ENCODE measurements around the gene IRAK1. TPM values are rescaled to one million over a fixed set of nuclear protein-coding genes. Genes with fewer than 3 reads are reported as not detected.

IRAK1 gene
- total RNA-seq, 1 donor from 2014 or later = 74.2 TPM

- no peaks in the 10 kb centered on the region for H3K27me3 Mint-ChIP-seq (ENCODE audit: unreplicated experiment)
- peaks cover 3% of the 10 kb centered on the region for H3K4me1 Mint-ChIP-seq (ENCODE audit: unreplicated experiment)
- TF ChIP-seq, protein P1, sequence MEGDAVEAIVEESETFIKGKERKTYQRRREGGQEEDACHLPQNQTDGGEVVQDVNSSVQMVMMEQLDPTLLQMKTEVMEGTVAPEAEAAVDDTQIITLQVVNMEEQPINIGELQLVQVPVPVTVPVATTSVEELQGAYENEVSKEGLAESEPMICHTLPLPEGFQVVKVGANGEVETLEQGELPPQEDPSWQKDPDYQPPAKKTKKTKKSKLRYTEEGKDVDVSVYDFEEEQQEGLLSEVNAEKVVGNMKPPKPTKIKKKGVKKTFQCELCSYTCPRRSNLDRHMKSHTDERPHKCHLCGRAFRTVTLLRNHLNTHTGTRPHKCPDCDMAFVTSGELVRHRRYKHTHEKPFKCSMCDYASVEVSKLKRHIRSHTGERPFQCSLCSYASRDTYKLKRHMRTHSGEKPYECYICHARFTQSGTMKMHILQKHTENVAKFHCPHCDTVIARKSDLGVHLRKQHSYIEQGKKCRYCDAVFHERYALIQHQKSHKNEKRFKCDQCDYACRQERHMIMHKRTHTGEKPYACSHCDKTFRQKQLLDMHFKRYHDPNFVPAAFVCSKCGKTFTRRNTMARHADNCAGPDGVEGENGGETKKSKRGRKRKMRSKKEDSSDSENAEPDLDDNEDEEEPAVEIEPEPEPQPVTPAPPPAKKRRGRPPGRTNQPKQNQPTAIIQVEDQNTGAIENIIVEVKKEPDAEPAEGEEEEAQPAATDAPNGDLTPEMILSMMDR (IDR thresholded peaks at IDR 0.05) = no peak
- no peak for DNase-seq (ENCODE audit: extremely low spot score, unreplicated experiment)
- H3K9me3 Mint-ChIP-seq (ENCODE audit: unreplicated experiment) = no peaks in the 10 kb centered on the region
- peak overlapping the region; percentile 34 for H3K27ac Mint-ChIP-seq (ENCODE audit: unreplicated experiment)
- peaks cover 12% of the 10 kb centered on the region for H3K36me3 Mint-ChIP-seq (ENCODE audit: unreplicated experiment)
- H3K4me3 Mint-ChIP-seq (ENCODE audit: unreplicated experiment) = no peak overlapping the region
Measured at GRCh38 chrX:154029439-154029838, 9.7 kb upstream of the IRAK1 start.

DNA sequence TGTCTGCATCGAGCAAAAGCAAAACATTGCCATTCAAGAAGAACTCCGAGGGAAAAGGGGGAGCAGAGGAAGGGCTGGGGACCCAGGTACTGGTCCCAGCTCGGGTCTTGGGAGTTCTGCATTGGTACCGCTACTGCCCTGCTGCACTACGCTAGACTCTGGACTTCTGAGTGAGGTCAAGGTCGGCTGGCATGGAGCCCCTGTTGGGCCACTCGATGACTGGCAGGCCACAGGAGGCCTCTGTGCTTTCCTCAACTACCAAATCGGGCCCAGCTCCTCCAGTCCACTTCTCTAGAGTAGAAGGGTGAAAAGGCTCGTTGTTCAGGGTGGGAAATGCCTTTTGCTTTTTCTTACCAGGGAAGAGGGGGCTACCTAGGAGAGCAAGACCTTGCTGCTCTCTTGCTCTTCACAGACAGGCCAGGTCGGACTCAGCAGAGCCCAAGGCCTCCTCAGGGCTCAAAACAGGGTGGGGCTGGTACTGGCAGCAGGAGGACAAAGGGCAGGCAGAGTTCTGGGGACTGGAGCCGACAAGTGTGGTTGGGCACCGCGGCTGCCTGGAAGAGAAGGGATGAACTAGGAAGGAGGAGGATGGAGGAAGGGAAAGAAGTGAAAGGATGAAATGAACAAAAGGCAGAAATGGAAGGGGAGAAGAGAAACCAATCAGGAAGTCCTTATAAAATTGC, 8.9 kb upstream of the IRAK1 start:
- H3K27ac Mint-ChIP-seq (ENCODE audit: unreplicated experiment) = peak overlapping the region; percentile 78
- TF ChIP-seq, protein P1 (IDR thresholded peaks at IDR 0.05) = no peak
- no peak for DNase-seq (ENCODE audit: extremely low spot score, unreplicated experiment)

DNA sequence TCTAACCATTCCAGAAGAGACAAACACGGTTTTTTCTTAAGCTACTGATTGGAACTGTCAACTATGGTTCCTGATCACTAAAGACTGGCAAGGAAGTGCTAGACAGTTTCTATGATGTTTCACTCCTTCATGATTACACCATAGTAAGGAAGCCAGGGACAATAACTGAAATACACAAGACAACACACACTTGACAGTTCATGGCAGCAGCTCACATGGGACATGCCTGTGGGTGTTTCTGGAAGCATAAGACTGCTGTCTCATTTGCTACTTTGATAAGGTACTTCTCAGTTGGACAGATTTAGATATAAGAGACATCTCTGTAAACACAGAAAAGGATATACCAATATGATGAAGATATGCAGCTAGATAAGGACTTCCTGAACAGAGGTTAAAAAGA, 8.3 kb upstream of the IRAK1 start:
- TF ChIP-seq, protein P1 (IDR thresholded peaks at IDR 0.05) = no peak
- H3K4me1 Mint-ChIP-seq (ENCODE audit: unreplicated experiment) = peaks cover 3% of the 10 kb centered on the region
- H3K9me3 Mint-ChIP-seq (ENCODE audit: unreplicated experiment) = no peaks in the 10 kb centered on the region
- H3K36me3 Mint-ChIP-seq (ENCODE audit: unreplicated experiment) = peaks cover 12% of the 10 kb centered on the region
- H3K27ac Mint-ChIP-seq (ENCODE audit: unreplicated experiment) = no peak overlapping the region
- no peak overlapping the region for H3K4me3 Mint-ChIP-seq (ENCODE audit: unreplicated experiment)
- no peaks in the 10 kb centered on the region for H3K27me3 Mint-ChIP-seq (ENCODE audit: unreplicated experiment)
- no peak for DNase-seq (ENCODE audit: extremely low spot score, unreplicated experiment)

More for the DNA sequence above, 8.9 kb upstream of the IRAK1 start:
- Mint-ChIP-seq H3K9me3 (ENCODE audit: unreplicated experiment) (no peaks in the 10 kb centered on the region), H3K4me3 (ENCODE audit: unreplicated experiment) (no peak overlapping the region), H3K27me3 (ENCODE audit: unreplicated experiment) (no peaks in the 10 kb centered on the region), H3K36me3 (ENCODE audit: unreplicated experiment) (peaks cover 12% of the 10 kb centered on the region), H3K4me1 (ENCODE audit: unreplicated experiment) (peaks cover 3% of the 10 kb centered on the region)

DNA sequence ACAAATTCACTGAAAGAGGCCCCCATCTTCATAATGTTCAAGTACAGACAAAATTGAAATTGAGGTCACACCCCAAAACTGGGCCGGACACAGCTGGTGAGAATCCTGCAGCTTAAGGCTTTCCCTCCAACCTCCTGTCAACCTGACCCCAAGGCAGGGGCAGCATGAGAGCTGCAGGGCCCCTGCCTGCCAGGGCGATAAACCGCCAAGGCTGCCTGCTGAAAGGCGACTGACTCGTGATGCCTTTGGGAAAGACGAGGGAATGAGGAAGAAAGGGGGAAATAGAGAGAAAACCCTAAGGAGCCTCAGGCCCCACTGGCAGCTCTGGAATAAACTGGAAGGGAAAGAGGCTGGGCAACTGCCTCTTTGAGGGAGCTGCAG, 7.3 kb upstream of the IRAK1 start:
- Mint-ChIP-seq H3K36me3 (ENCODE audit: unreplicated experiment) (peaks cover 8% of the 10 kb centered on the region), H3K27me3 (ENCODE audit: unreplicated experiment) (no peaks in the 10 kb centered on the region), H3K9me3 (ENCODE audit: unreplicated experiment) (no peaks in the 10 kb centered on the region), H3K4me3 (ENCODE audit: unreplicated experiment) (no peak overlapping the region), H3K27ac (ENCODE audit: unreplicated experiment) (no peak overlapping the region), H3K4me1 (ENCODE audit: unreplicated experiment) (peaks cover 3% of the 10 kb centered on the region)
- TF ChIP-seq, protein P1 (IDR thresholded peaks at IDR 0.05) = no peak
- no peak for DNase-seq (ENCODE audit: extremely low spot score, unreplicated experiment)

GRCh38 chrX:154026136-154027021, 6.7 kb upstream of the IRAK1 start:
- H3K4me1 Mint-ChIP-seq (ENCODE audit: unreplicated experiment) = peaks cover 3% of the 10 kb centered on the region
- TF ChIP-seq, protein P1 (IDR thresholded peaks at IDR 0.05) = no peak
- peaks cover 6% of the 10 kb centered on the region for H3K36me3 Mint-ChIP-seq (ENCODE audit: unreplicated experiment)
- no peaks in the 10 kb centered on the region for H3K9me3 Mint-ChIP-seq (ENCODE audit: unreplicated experiment)
- H3K27me3 Mint-ChIP-seq (ENCODE audit: unreplicated experiment) = no peaks in the 10 kb centered on the region
- DNase-seq (ENCODE audit: extremely low spot score, unreplicated experiment) = no peak
- no peak overlapping the region for H3K4me3 Mint-ChIP-seq (ENCODE audit: unreplicated experiment)
- H3K27ac Mint-ChIP-seq (ENCODE audit: unreplicated experiment) = peak overlapping the region; percentile 67
